Calu3 (cell line): ENCODE results near the gene SCAP. TPM values are rescaled to one million over a fixed set of nuclear protein-coding genes. Genes with fewer than 3 reads are reported as not detected.

Experiments
- BruUV-seq: library from RNA; stranded (reverse); fragments of 400-500 nt; replicated peaks from 2 replicates; lab custom pipeline; 2021; lab: Mats Ljungman, UMichigan
- CTCF ChIA-PET: fragments of 300-600 bp; sonication (Branson Sonifier 250); formaldehyde crosslinking; loops from one replicate; lab custom pipeline; 2022; ENCODE audit warnings: antibody characterized with exemption; lab: Charles Lee
- DNase-seq: peaks from one replicate; pipeline ENCODE4 v3.0.0; 2022
- H3K27ac Mint-ChIP-seq: one replicate; pipeline ENCODE4 v1.8.0; 2022; ENCODE audit warnings: mixed read lengths; ENCODE audit not compliant: unreplicated experiment
- H3K27me3 Mint-ChIP-seq: one replicate; pipeline ENCODE4 v1.8.0; 2022; ENCODE audit warnings: mixed read lengths; ENCODE audit not compliant: unreplicated experiment
- H3K36me3 Mint-ChIP-seq: one replicate; pipeline ENCODE4 v1.8.0; 2022; ENCODE audit warnings: mild to moderate bottlenecking, moderate library complexity, mixed read lengths; ENCODE audit not compliant: insufficient read depth, unreplicated experiment
- H3K4me1 Mint-ChIP-seq: one replicate; pipeline ENCODE4 v1.8.0; 2022; ENCODE audit warnings: mild to moderate bottlenecking, low read depth, mixed read lengths; ENCODE audit not compliant: unreplicated experiment
- H3K4me3 Mint-ChIP-seq: one replicate; pipeline ENCODE4 v1.8.0; 2022; ENCODE audit warnings: mild to moderate bottlenecking, low read depth, moderate library complexity, mixed read lengths; ENCODE audit not compliant: unreplicated experiment
- H3K9me3 Mint-ChIP-seq: one replicate; pipeline ENCODE4 v1.8.0; 2022; ENCODE audit warnings: low read depth, mixed read lengths; ENCODE audit not compliant: unreplicated experiment
- CTCF ChIP-seq: fragments of 200-600 bp; IDR thresholded peaks from one replicate; pipeline ENCODE4 v1.8.0; 2022; ENCODE audit warnings: antibody characterized with exemption; ENCODE audit not compliant: unreplicated experiment
- intact Hi-C: fragments of 100-400 bp; cut with micrococcal nuclease; formaldehyde crosslinking; loops from one replicate; pipeline ENCODE4 v1.10.0; 2022; ENCODE audit not compliant: unreplicated experiment
- total RNA-seq: library from RNA; stranded (reverse); gene quantifications from 2 replicates; pipeline ENCODE4 v1.2.3, GENCODE V29; 2022

Gene SCAP
- total RNA-seq, 1 experiment from 2014 or later = 74.2 TPM

DNA sequence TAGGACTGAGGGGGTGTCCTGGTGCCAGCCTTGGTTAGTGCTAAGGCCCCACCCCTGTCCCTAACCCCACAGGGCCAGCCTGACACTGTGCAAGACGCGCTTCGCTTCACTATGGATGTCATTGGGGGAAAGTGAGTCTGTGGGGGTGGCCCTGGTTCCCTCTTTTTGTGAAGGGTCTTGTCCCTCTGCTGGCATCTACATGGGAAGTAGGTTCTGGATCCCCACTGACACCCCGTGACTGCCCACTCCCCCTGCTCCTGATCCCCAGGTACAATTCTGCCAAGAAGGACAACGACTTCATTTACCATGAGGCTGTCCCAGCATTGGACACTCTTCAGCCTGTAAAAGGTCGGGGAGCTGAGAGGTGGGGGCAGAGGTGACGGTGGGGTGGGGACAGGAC lies 68.5 kb downstream of the SCAP start:
- Mint-ChIP-seq H3K9me3 (no peaks in the 10 kb centered on the region), H3K4me3 (no peak overlapping the region), H3K36me3 (peaks cover 40% of the 10 kb centered on the region), H3K4me1 (no peaks in the 10 kb centered on the region), H3K27me3 (no peaks in the 10 kb centered on the region), H3K27ac (no peak overlapping the region)
- CTCF ChIA-PET = no interaction called here
- intact Hi-C loops = no loop called here
- no TSS peak for BruUV-seq
- no peak for DNase-seq
- no peak for TF ChIP-seq CTCF

- CTCF ChIA-PET = no interaction called here
- BruUV-seq = no TSS peak
- H3K36me3 Mint-ChIP-seq = peaks cover 35% of the 10 kb centered on the region
- no peak overlapping the region for H3K27ac Mint-ChIP-seq
- H3K27me3 Mint-ChIP-seq = no peaks in the 10 kb centered on the region
- H3K4me1 Mint-ChIP-seq = no peaks in the 10 kb centered on the region
- DNase-seq = no peak
- intact Hi-C loops = no loop called here
- no peak overlapping the region for H3K4me3 Mint-ChIP-seq
- TF ChIP-seq CTCF = no peak
- H3K9me3 Mint-ChIP-seq = no peaks in the 10 kb centered on the region
Observed at GRCh38 chr3:47406762-47407149, 69.0 kb downstream of the SCAP start.

GRCh38 chr3:47405820-47406761 lies 69.7 kb downstream of the SCAP start:
- H3K27ac Mint-ChIP-seq = no peak overlapping the region
- no peak overlapping the region for H3K4me3 Mint-ChIP-seq
- intact Hi-C loops = no loop called here
- no TSS peak for BruUV-seq
- TF ChIP-seq CTCF = no peak
- H3K36me3 Mint-ChIP-seq = peaks cover 35% of the 10 kb centered on the region
- H3K4me1 Mint-ChIP-seq = no peaks in the 10 kb centered on the region
- CTCF ChIA-PET = no interaction called here
- no peaks in the 10 kb centered on the region for H3K27me3 Mint-ChIP-seq
- no peaks in the 10 kb centered on the region for H3K9me3 Mint-ChIP-seq
- no peak for DNase-seq

GRCh38 chr3:47404955-47405790 lies 70.6 kb downstream of the SCAP start:
- CTCF ChIA-PET = interaction anchor here (0.8 kb wide), 1 partner anchor 17 kb away, joined by 3 read pairs; no protein-coding TSS in a partner anchor
- no peaks in the 10 kb centered on the region for H3K4me1 Mint-ChIP-seq
- H3K36me3 Mint-ChIP-seq = peaks cover 35% of the 10 kb centered on the region
- TF ChIP-seq CTCF = no peak
- no peaks in the 10 kb centered on the region for H3K9me3 Mint-ChIP-seq
- no TSS peak for BruUV-seq
- H3K27ac Mint-ChIP-seq = no peak overlapping the region
- H3K27me3 Mint-ChIP-seq = no peaks in the 10 kb centered on the region
- DNase-seq = no peak
- no peak overlapping the region for H3K4me3 Mint-ChIP-seq
- intact Hi-C loops = no loop called here
